Ovary (tissue), 9 donors: ENCODE results near the gene TNFRSF4. TPM values are rescaled to one million over a fixed set of nuclear protein-coding genes. Genes with fewer than 3 reads are reported as not detected.
"Not testable (repeated sequence)": the region's sequence is repeated elsewhere in the genome, so short reads cannot be mapped to it uniquely, and the experiment has no call there.

Experiments used
- DNase-seq, 5 donors: peaks; one replicate each; pipeline ENCODE4 v3.0.0-alpha.2; 2019 to 2020
- H3K27ac ChIP-seq, 2 donors: fragments of 200-600 bp; one replicate each; pipeline versions ENCODE4 v1.5.1 to v1.8.0; 2019 to 2022
- H3K27me3 ChIP-seq: fragments of 200-600 bp; one replicate; pipeline ENCODE4 v1.8.0; 2022
- H3K36me3 ChIP-seq: fragments of 200-600 bp; sonication (generic); one replicate; pipeline ENCODE4 v1.5.1; 2019
- H3K4me1 ChIP-seq: one replicate; pipeline ENCODE4 v1.8.1; 2013; ENCODE audit warnings: mild to moderate bottlenecking, moderate library complexity; ENCODE audit not compliant: insufficient read depth
- H3K4me3 ChIP-seq: fragments of 200-600 bp; sonication (generic); one replicate; pipeline ENCODE4 v1.5.1; 2017
- H3K9me3 ChIP-seq, 2 donors: fragments of 200-600 bp in 1 of 2; sonication (generic) in 1 of 2; one replicate each; pipeline versions ENCODE4 v1.5.1 to v1.8.1; 2013 to 2019; ENCODE audit warnings: mild to moderate bottlenecking in 1 of 2, moderate library complexity in 1 of 2
- EP300 ChIP-seq: sonication (generic); formaldehyde crosslinking; IDR thresholded peaks from one replicate; pipeline ENCODE4 v1.6.1; 2017; ENCODE audit warnings: antibody characterized with exemption
- POLR2A ChIP-seq: fragments of 450-650 bp; IDR thresholded peaks from one replicate; pipeline ENCODE4 v1.6.1; 2017; ENCODE audit warnings: antibody characterized with exemption, mild to moderate bottlenecking, moderate library complexity
- WGBS, 3 donors: extraction: QIAGEN DNeasy Blood & Tissue Kit in 1 of 3; methylation state at CpG; one replicate each; pipeline versions ENCODE4 v1.1.5 to v1.1.7; 2013 to 2017; 5-methylcytosine and 5-hydroxymethylcytosine counted together
- intact Hi-C, 4 donors: fragments of 100-400 bp; cut with DNase I; formaldehyde crosslinking; loops; one replicate each; pipeline versions ENCODE4 v1.11.0 to v1.15.1; 2022 to 2023
- polyA plus RNA-seq, 2 donors: library from polyadenylated mRNA; stranded (reverse); fragments of 200-250 nt in 1 of 2; fragments of 350-450 nt in 1 of 2; fragmentation: Illumina TruSeq in 1 of 2; extraction: RNeasy Lipid Tissue Mini Kit (QIAGEN cat#74804) in 1 of 2; gene quantifications; one replicate each; pipeline ENCODE4 v1.2.3, GENCODE V29; 2013 to 2014
- total RNA-seq, 7 donors: library from RNA; depleted of rRNA in 2 of 7; stranded (reverse); fragments of >200 nt in 2 of 7; fragmentation: NEBNext Ultra II Directional in 3 of 7; extraction: Animal tissue kit (Norgen Biotek cat#: 25700) in 3 of 7; gene quantifications; one replicate each; pipeline versions ENCODE4 v1.1.0 to v1.2.4, GENCODE V29; 2016 to 2023
- TF ChIP-seq, protein P1 (sequence below), 3 donors: fragments of 450-650 bp in 2 of 3; fragments of 200-600 bp in 1 of 3; IDR thresholded peaks; one replicate each; pipeline versions ENCODE4 v1.5.1 to v1.8.0; 2016 to 2022; ENCODE audit warnings: antibody characterized with exemption in 3 of 3, mild to moderate bottlenecking in 1 of 3
- donor health status: DM: no; HTN: no; CAD: no; lungs with moderate emphysema.
- donor health status: DM: no; HTN: no; CAD: no.
- donor health status: Bipolar disorder and iron deficiency.
- donor health status: DM: yes; HTN: yes; CAD: no.
- donor health status: DM: no; HTN: no; CAD: no.
- donor health status: DM: yes; HTN: yes; CAD: no.

TNFRSF4 gene
- total and polyA plus RNA-seq, 9 donors = 0.37 to 2.5 (median 0.89) TPM; not detected in 1

GRCh38 chr1:1198423-1199140, 15.4 kb downstream of the TNFRSF4 start:
- intact Hi-C loops = no loop called here
- H3K27me3 ChIP-seq = no peaks in the 10 kb centered on the region
- H3K27ac ChIP-seq = no peak overlapping the region
- TF ChIP-seq EP300 = no peak
- TF ChIP-seq, protein P1, sequence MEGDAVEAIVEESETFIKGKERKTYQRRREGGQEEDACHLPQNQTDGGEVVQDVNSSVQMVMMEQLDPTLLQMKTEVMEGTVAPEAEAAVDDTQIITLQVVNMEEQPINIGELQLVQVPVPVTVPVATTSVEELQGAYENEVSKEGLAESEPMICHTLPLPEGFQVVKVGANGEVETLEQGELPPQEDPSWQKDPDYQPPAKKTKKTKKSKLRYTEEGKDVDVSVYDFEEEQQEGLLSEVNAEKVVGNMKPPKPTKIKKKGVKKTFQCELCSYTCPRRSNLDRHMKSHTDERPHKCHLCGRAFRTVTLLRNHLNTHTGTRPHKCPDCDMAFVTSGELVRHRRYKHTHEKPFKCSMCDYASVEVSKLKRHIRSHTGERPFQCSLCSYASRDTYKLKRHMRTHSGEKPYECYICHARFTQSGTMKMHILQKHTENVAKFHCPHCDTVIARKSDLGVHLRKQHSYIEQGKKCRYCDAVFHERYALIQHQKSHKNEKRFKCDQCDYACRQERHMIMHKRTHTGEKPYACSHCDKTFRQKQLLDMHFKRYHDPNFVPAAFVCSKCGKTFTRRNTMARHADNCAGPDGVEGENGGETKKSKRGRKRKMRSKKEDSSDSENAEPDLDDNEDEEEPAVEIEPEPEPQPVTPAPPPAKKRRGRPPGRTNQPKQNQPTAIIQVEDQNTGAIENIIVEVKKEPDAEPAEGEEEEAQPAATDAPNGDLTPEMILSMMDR (IDR thresholded peaks at IDR 0.05) = no peak
- no peak for TF ChIP-seq POLR2A
- H3K9me3 ChIP-seq = peaks cover 0 to 8% of the 10 kb centered on the region in 2 donors
- DNase-seq = peak in 2 of 5 donors; percentile 9 to 24
- no peak overlapping the region for H3K4me3 ChIP-seq
- no peaks in the 10 kb centered on the region for H3K36me3 ChIP-seq
- H3K4me1 ChIP-seq = no peaks in the 10 kb centered on the region
- WGBS, 3 donors = 64 to 73% (median 70%) methylated on average over 19 to 23 of the region's 23 CpGs

DNA sequence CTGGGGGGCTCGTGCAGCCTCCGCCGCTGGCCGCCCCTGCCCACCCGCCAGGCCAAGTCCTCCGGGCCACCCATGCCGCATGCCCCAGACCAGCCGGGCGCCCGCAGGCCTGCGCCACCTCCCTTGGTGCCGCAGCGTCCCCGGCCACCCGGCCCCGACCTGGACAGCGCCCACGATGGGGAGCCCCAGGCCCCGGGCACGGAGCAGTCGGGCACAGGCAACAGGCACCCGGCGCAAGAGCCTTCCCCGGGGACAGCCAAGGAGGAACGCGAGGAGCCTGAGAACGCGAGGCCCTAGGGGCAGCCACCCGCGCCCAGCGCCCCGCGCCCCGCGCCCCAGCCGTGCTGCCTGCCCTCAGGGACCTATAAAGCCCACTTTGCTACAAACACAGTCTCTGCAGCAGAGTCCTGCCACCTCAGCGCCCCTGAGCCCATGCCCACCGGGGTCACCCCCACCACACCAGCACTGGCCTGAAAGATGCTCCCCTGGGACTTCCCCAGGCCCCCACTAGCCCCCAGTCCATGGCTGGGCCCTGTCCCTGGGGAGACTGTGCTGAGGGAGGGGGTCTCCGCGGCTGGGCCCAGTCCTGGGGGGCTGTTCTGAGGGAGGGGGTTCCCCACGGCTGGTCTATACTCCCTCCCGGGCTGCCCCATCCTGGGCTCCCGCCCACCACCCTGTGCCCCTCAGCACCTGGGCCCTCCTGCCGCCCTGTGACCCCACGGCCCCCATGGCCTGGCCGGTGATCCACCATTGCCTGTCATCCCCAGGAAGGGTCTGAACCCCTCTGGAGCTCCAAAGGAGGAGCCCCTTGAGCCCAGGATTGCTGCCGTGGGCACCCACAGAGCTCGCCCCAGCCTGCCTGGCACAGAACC, 16.2 kb downstream of the TNFRSF4 start:
- DNase-seq = peak in 2 of 5 donors; percentile 6 to 26
- TF ChIP-seq POLR2A = no peak
- TF ChIP-seq EP300 = no peak
- TF ChIP-seq, protein P1 (IDR thresholded peaks at IDR 0.05) = no peak
- Histone ChIP-seq H3K4me3 (no peak overlapping the region), H3K27ac (no peak overlapping the region), H3K36me3 (no peaks in the 10 kb centered on the region), H3K9me3 (peaks cover 0 to 8% of the 10 kb centered on the region in 2 donors), H3K4me1 (no peaks in the 10 kb centered on the region), H3K27me3 (no peaks in the 10 kb centered on the region)
- WGBS, 3 donors = 90 to 92% (median 90%) methylated on average over 48 of the region's 48 CpGs
- intact Hi-C loops = no loop called here

DNA sequence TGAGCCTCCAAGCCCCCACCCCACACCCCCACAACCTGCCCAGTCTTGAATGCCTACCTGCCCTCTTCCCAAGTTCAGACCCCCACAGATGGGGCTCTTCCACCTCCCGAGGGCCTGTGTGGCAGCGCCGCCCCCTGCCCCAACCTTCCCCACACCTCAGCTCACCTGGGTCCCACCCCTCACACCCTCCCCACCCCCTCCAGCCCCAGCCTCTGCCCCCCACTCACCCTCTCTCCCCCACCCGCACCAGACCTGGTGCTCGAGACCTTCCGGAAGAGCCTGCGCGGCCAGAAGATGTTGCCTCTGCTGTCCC, 16.8 kb downstream of the TNFRSF4 start:
- Histone ChIP-seq H3K27me3 (no peaks in the 10 kb centered on the region), H3K9me3 (peaks cover 0 to 8% of the 10 kb centered on the region in 2 donors), H3K27ac (no peak overlapping the region), H3K4me3 (no peak overlapping the region), H3K36me3 (no peaks in the 10 kb centered on the region), H3K4me1 (no peaks in the 10 kb centered on the region)
- TF ChIP-seq POLR2A (no peak), EP300 (no peak)
- TF ChIP-seq, protein P1 (IDR thresholded peaks at IDR 0.05) = no peak
- intact Hi-C loops = no loop called here
- 77 to 90% (median 80%) methylated on average over 8 of the region's 8 CpGs for WGBS, 3 donors
- DNase-seq = peak in 1 of 5 donors; percentile 10

GRCh38 chr1:1196431-1197187, 17.3 kb downstream of the TNFRSF4 start:
- 69 to 73% (median 70%) methylated on average over 13 of the region's 13 CpGs for WGBS, 3 donors
- peak in 1 of 5 donors; percentile 7 for DNase-seq
- no peak for TF ChIP-seq POLR2A

DNA sequence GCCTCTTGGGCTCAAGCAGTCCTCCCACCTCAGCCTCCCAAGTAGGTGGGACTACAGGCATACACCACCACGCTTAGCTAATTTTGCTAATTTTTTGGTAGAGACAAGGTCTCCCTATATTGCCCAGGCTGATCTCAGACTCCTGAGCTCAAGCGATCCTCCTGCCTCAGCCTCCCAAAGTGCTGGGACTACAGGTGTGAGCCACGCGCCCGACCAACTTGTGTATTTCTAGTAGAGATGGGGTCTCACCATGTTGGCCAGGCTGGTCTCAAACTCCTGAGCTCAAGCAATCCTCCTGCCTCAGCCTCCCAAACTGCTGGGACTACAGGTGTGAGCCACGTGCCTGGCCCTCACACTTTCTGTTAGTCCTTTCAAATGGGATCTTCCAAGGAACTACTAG, 18.2 kb downstream of the TNFRSF4 start:
- H3K27me3 ChIP-seq, H3K36me3 ChIP-seq, H3K4me3 ChIP-seq, H3K27ac ChIP-seq, DNase-seq, intact Hi-C loops, H3K4me1 ChIP-seq: not testable (repeated sequence)
- peaks cover 0 to 15% of the 10 kb centered on the region in 2 donors for H3K9me3 ChIP-seq
- 89 to 94% (median 94%) methylated on average over 6 of the region's 6 CpGs for WGBS, 3 donors

More at GRCh38 chr1:1196431-1197187, 17.3 kb downstream of the TNFRSF4 start:
- Histone ChIP-seq H3K27ac (no peak overlapping the region), H3K4me1 (no peaks in the 10 kb centered on the region), H3K4me3 (no peak overlapping the region), H3K9me3 (peaks cover 0 to 11% of the 10 kb centered on the region in 2 donors), H3K27me3 (no peaks in the 10 kb centered on the region), H3K36me3 (no peaks in the 10 kb centered on the region)
- intact Hi-C loops = no loop called here
